ENCODE measurements around the gene SLX4IP.

DNA sequence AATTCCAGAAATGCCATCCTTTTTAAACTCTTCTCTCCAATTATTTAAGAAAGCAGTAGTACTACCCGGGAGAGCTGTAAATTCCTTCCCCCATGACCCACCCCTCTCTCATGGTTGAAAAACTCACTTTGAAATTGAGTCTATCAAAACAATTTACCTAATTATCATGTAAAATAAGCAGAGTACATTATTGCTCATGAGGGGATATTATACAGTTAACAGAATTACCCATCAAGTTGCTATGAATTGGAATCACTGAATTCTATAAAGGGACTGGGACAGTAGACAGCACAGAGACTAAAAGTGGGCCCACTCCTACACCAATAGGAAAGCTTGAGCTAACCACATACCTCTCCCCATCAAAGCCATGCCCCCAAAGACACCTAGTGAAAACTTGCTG is 222.3 kb downstream of the SLX4IP start:
- TF ChIP-seq SPI1 (IDR thresholded peaks at IDR 0.05; ENCODE audit: borderline replicate concordance, low read depth) (no peak), CTCF (IDR thresholded peaks at IDR 0.05; ENCODE audit: insufficient read depth, low read length) (no peak), GABPA (IDR thresholded peaks at IDR 0.05; ENCODE audit: low read depth) (no peak), POLR2AphosphoS5 (IDR thresholded peaks at IDR 0.05; ENCODE audit: low read depth) (no peak)
- TF ChIP-seq, protein P1, sequence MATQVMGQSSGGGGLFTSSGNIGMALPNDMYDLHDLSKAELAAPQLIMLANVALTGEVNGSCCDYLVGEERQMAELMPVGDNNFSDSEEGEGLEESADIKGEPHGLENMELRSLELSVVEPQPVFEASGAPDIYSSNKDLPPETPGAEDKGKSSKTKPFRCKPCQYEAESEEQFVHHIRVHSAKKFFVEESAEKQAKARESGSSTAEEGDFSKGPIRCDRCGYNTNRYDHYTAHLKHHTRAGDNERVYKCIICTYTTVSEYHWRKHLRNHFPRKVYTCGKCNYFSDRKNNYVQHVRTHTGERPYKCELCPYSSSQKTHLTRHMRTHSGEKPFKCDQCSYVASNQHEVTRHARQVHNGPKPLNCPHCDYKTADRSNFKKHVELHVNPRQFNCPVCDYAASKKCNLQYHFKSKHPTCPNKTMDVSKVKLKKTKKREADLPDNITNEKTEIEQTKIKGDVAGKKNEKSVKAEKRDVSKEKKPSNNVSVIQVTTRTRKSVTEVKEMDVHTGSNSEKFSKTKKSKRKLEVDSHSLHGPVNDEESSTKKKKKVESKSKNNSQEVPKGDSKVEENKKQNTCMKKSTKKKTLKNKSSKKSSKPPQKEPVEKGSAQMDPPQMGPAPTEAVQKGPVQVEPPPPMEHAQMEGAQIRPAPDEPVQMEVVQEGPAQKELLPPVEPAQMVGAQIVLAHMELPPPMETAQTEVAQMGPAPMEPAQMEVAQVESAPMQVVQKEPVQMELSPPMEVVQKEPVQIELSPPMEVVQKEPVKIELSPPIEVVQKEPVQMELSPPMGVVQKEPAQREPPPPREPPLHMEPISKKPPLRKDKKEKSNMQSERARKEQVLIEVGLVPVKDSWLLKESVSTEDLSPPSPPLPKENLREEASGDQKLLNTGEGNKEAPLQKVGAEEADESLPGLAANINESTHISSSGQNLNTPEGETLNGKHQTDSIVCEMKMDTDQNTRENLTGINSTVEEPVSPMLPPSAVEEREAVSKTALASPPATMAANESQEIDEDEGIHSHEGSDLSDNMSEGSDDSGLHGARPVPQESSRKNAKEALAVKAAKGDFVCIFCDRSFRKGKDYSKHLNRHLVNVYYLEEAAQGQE (IDR thresholded peaks at IDR 0.05; ENCODE audit: insufficient replicate concordance, low read depth) = no peak
